Activated CD4-positive, alpha-beta T cell treated with anti-CD3 and anti-CD28 coated beads for 4 hours (primary cell): Measurements from ENCODE around the gene JPH3.

Source experiments
- DNase-seq, 2 donors: peaks; one replicate each; pipeline ENCODE4 v3.0.0-alpha.2; 2020

JPH3 gene

GRCh38 chr16:87602001-87602775 is at the start of gene JPH3:
Gene JPH3 (plus strand): TSS chr16:87602508. CDS start chr16:87603147, 639 bp downstream.
- no peak for DNase-seq

- DNase-seq: no peak
These were observed 49.3 kb upstream of the JPH3 start for GRCh38 chr16:87552772-87553573.

GRCh38 chr16:87554754-87555427 is 47.4 kb upstream of the JPH3 start:
- no peak for DNase-seq

GRCh38 chr16:87555647-87556046 is 46.7 kb upstream of the JPH3 start:
- no peak for DNase-seq

- DNase-seq: no peak
These were observed 45.3 kb upstream of the JPH3 start for GRCh38 chr16:87556941-87557459.

GRCh38 chr16:87558682-87559081 is 43.6 kb upstream of the JPH3 start:
- DNase-seq: no peak

- no peak for DNase-seq
These were observed 42.4 kb upstream of the JPH3 start for GRCh38 chr16:87559945-87560344.

- DNase-seq: no peak
These were observed 41.7 kb upstream of the JPH3 start for GRCh38 chr16:87560428-87561199.

- DNase-seq: no peak
These were observed 40.9 kb upstream of the JPH3 start for GRCh38 chr16:87561200-87562105.

GRCh38 chr16:87562201-87562600 is 40.1 kb upstream of the JPH3 start:
- DNase-seq: no peak

GRCh38 chr16:87563022-87563421 is 39.3 kb upstream of the JPH3 start:
- DNase-seq: no peak

- DNase-seq: no peak
These were observed 38.4 kb upstream of the JPH3 start for GRCh38 chr16:87563714-87564523.

- DNase-seq: no peak
These were observed 37.9 kb upstream of the JPH3 start for GRCh38 chr16:87564524-87564778.

GRCh38 chr16:87569601-87570571 is 32.4 kb upstream of the JPH3 start:
- DNase-seq: no peak

GRCh38 chr16:87570572-87570937 is 31.8 kb upstream of the JPH3 start:
- DNase-seq: no peak

GRCh38 chr16:87570938-87571867 is 31.1 kb upstream of the JPH3 start:
- DNase-seq: no peak

GRCh38 chr16:87571868-87572244 is 30.5 kb upstream of the JPH3 start:
- DNase-seq: no peak

GRCh38 chr16:87572959-87573358 is 29.3 kb upstream of the JPH3 start:
- DNase-seq: no peak
